HEK293T (cell line): ENCODE measurements around the gene STON1.

Source experiments
- BHLHE40 ChIP-seq: fragments of 450-650 bp; IDR thresholded peaks from 2 replicates; pipeline ENCODE4 v1.6.1; 2016; ENCODE audit warnings: mild to moderate bottlenecking, moderate library complexity, borderline replicate concordance
- ELF4 ChIP-seq: fragments of 450-650 bp; IDR thresholded peaks from 2 replicates; pipeline ENCODE4 v1.6.1; 2017; ENCODE audit warnings: antibody characterized with exemption
- FOXM1 ChIP-seq: fragments of 450-650 bp; IDR thresholded peaks from 2 replicates; pipeline ENCODE4 v1.6.1; 2017; ENCODE audit warnings: mild to moderate bottlenecking, borderline replicate concordance
- SP1 ChIP-seq: fragments of 450-650 bp; IDR thresholded peaks from 2 replicates; pipeline ENCODE4 v1.6.1; 2017

DNA sequence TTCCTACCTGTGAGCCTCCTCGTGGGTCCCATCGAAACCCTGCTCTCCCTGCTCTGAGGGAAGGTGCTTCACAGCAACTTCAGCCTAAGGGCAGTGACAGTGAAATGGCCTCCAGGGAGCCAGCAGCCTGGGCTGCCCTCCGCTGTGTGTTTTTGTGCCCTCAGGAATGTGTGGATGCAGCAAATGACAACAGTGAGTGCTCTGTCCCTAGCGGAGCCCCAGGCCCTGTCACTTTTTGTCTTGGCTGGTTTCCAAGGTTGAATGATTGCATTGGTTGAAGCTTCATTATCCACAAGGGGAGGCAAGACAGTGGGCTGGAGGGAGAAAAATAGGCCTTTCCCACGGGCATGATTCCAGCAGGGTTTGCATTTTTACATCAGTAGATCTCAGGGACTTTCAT lies 42.9 kb downstream of the STON1 start:
- TF ChIP-seq FOXM1 (no peak), BHLHE40 (no peak), ELF4 (no peak), SP1 (no peak)
